HG02973 (cell line): ENCODE data around the gene AGPAT3.
"Not testable (repeated sequence)": the region's sequence is repeated elsewhere in the genome, so short reads cannot be mapped to it uniquely, and the experiment has no call there.

Experiments used
- ATAC-seq: cut with Tn5 transposase; IDR thresholded peaks from one replicate; pipeline ENCODE4 v1.9.1; 2021; ENCODE audit warnings: moderate library complexity; ENCODE audit not compliant: unreplicated experiment

AGPAT3 gene

GRCh38 chr21:43881935-43882334 is 16.9 kb downstream of the AGPAT3 start:
- ATAC-seq = no peak

- ATAC-seq = no peak
Observed at GRCh38 chr21:43882952-43883545, 18.0 kb downstream of the AGPAT3 start.

GRCh38 chr21:43884012-43884860 is 19.2 kb downstream of the AGPAT3 start:
- ATAC-seq = no peak

GRCh38 chr21:43884861-43885417 is 19.9 kb downstream of the AGPAT3 start:
- ATAC-seq = no peak

- ATAC-seq = no peak
Observed at GRCh38 chr21:43885721-43886120, 20.7 kb downstream of the AGPAT3 start.

- no peak for ATAC-seq
Observed at GRCh38 chr21:43886565-43886964, 21.5 kb downstream of the AGPAT3 start.

GRCh38 chr21:43889069-43889468 is 24.0 kb downstream of the AGPAT3 start:
- ATAC-seq = no peak

- ATAC-seq = no peak
Observed at GRCh38 chr21:43890042-43890441, 25.0 kb downstream of the AGPAT3 start.

- no peak for ATAC-seq
Observed at GRCh38 chr21:43892334-43892733, 27.3 kb downstream of the AGPAT3 start.

- no peak for ATAC-seq
Observed at GRCh38 chr21:43892984-43893535, 28.0 kb downstream of the AGPAT3 start.

GRCh38 chr21:43893536-43894205 is 28.6 kb downstream of the AGPAT3 start:
- ATAC-seq = peak; percentile 65

GRCh38 chr21:43894206-43894577 is 29.2 kb downstream of the AGPAT3 start:
- no peak for ATAC-seq

- ATAC-seq = no peak
Observed at GRCh38 chr21:43895196-43895595, 30.2 kb downstream of the AGPAT3 start.

- ATAC-seq = not testable (repeated sequence)
Observed at GRCh38 chr21:43896696-43897299, 31.8 kb downstream of the AGPAT3 start.

- no peak for ATAC-seq
Observed at GRCh38 chr21:43899307-43900077, 34.5 kb downstream of the AGPAT3 start.

- ATAC-seq = no peak
Observed at GRCh38 chr21:43900078-43900385, 35.0 kb downstream of the AGPAT3 start.

GRCh38 chr21:43900690-43901089 is 35.7 kb downstream of the AGPAT3 start:
- no peak for ATAC-seq

- ATAC-seq = no peak
Observed at GRCh38 chr21:43902441-43902840, 37.4 kb downstream of the AGPAT3 start.

- no peak for ATAC-seq
Observed at GRCh38 chr21:43903451-43904091, 38.5 kb downstream of the AGPAT3 start.

GRCh38 chr21:43904331-43904781 is 39.3 kb downstream of the AGPAT3 start:
- ATAC-seq = no peak
